SW480 (cell line): ENCODE results near the gene PFAS.
A peak's percentile ranks its signal among the peaks of the same experiment; 100 is the strongest.

Experiments used
- DNase-seq: peaks from one replicate; pipeline ENCODE4 v3.0.0-alpha.2; 2016; ENCODE audit warnings: low spot score

PFAS gene

GRCh38 chr17:8272421-8272820 is 23.3 kb downstream of the PFAS start:
- no peak for DNase-seq

- no peak for DNase-seq
These were observed 24.9 kb downstream of the PFAS start for GRCh38 chr17:8273884-8274444.

- DNase-seq: no peak
These were observed 25.7 kb downstream of the PFAS start for GRCh38 chr17:8274816-8275215.

- DNase-seq: no peak
These were observed 26.6 kb downstream of the PFAS start for GRCh38 chr17:8275421-8276290.

GRCh38 chr17:8277317-8277716 is 28.2 kb downstream of the PFAS start:
- no peak for DNase-seq

GRCh38 chr17:8282345-8282744 is 33.3 kb downstream of the PFAS start:
- no peak for DNase-seq

- DNase-seq: no peak
These were observed 34.3 kb downstream of the PFAS start for GRCh38 chr17:8283356-8283755.

GRCh38 chr17:8284126-8284525 is 35.0 kb downstream of the PFAS start:
- no peak for DNase-seq

GRCh38 chr17:8285270-8286181 is 36.4 kb downstream of the PFAS start:
- no peak for DNase-seq

- DNase-seq: no peak
These were observed 38.7 kb downstream of the PFAS start for GRCh38 chr17:8287651-8288335.

GRCh38 chr17:8288336-8289102 is 39.4 kb downstream of the PFAS start, which contains the start of gene RANGRF:
Gene RANGRF (plus strand): TSS chr17:8288670. CDS start chr17:8288789, 119 bp downstream.
- peak; percentile 79 for DNase-seq

GRCh38 chr17:8289103-8289397 is 40.0 kb downstream of the PFAS start:
- DNase-seq: no peak

GRCh38 chr17:8290043-8290442 is 41.0 kb downstream of the PFAS start:
- DNase-seq: no peak

GRCh38 chr17:8292639-8293395 is 43.7 kb downstream of the PFAS start:
- DNase-seq: no peak

- DNase-seq: no peak
These were observed 45.3 kb downstream of the PFAS start for GRCh38 chr17:8294361-8294760.

GRCh38 chr17:8294814-8295316 is 45.8 kb downstream of the PFAS start:
- DNase-seq: no peak

GRCh38 chr17:8300226-8300625 is 51.1 kb downstream of the PFAS start:
- no peak for DNase-seq

- peak; percentile 80 for DNase-seq
These were observed 51.6 kb downstream of the PFAS start for GRCh38 chr17:8300627-8301242.

GRCh38 chr17:8310601-8311123 is 61.6 kb downstream of the PFAS start:
- no peak for DNase-seq
